ENCODE measurements around the gene AXIN2. TPM values are rescaled to one million over a fixed set of nuclear protein-coding genes. Genes with fewer than 3 reads are reported as not detected.

Gene AXIN2
- total RNA-seq, 4 donors from 2014 or later: 17.2 to 63.4 (median 49.3) TPM

GRCh38 chr17:65565559-65565958 lies 4.1 kb upstream of the AXIN2 start:
- H3K9me3 ChIP-seq: no peaks in the 10 kb centered on the region
- peaks cover 19 to 38% (median 27%) of the 10 kb centered on the region in 4 donors for H3K4me1 ChIP-seq
- no peak overlapping the region for H3K4me3 ChIP-seq
- no peaks in the 10 kb centered on the region for H3K36me3 ChIP-seq
- TF ChIP-seq POLR2AphosphoS5 (IDR thresholded peaks at IDR 0.05) (no peak), CTCF (IDR thresholded peaks at IDR 0.05) (no peak), EP300 (IDR thresholded peaks at IDR 0.05) (no peak), POLR2A (IDR thresholded peaks at IDR 0.05; ENCODE audit: low read depth) (no peak)
- intact Hi-C loops (cut with DNase I): loop anchor here (10.0 kb wide), 1 partner anchor 229 kb away; no protein-coding TSS in a partner anchor
- no peaks in the 10 kb centered on the region for H3K27me3 ChIP-seq
- H3K27ac ChIP-seq (replicated peaks in 1 of 4): peak overlapping the region in 3 of 4 donors; percentile 70 to 81 (median 79)
- no peak for DNase-seq (ENCODE audit: extremely low spot score)
- WGBS: 92% methylated on average over 4 of the region's 4 CpGs

GRCh38 chr17:65564793-65565192 lies 3.3 kb upstream of the AXIN2 start:
- intact Hi-C loops (cut with DNase I): loop anchor here (10.0 kb wide), 1 partner anchor 230 kb away; no protein-coding TSS in a partner anchor
- H3K4me3 ChIP-seq: no peak overlapping the region
- no peaks in the 10 kb centered on the region for H3K27me3 ChIP-seq
- no peak for DNase-seq (ENCODE audit: extremely low spot score)
- no peaks in the 10 kb centered on the region for H3K9me3 ChIP-seq
- H3K36me3 ChIP-seq: no peaks in the 10 kb centered on the region
- no peak for TF ChIP-seq POLR2A (IDR thresholded peaks at IDR 0.05; ENCODE audit: low read depth)
- TF ChIP-seq POLR2AphosphoS5 (IDR thresholded peaks at IDR 0.05): peak; percentile 22 to 72
- 21% methylated on average over 8 of the region's 8 CpGs for WGBS
- peaks cover 19 to 40% (median 27%) of the 10 kb centered on the region in 4 donors for H3K4me1 ChIP-seq
- H3K27ac ChIP-seq (replicated peaks in 1 of 4): peak overlapping the region in 3 of 4 donors; percentile 70 to 81 (median 79)

GRCh38 chr17:65562206-65562531 lies 721 bp upstream of the AXIN2 start:
- peaks cover 27 to 61% (median 28%) of the 10 kb centered on the region in 4 donors for H3K4me1 ChIP-seq
- no peak overlapping the region for H3K27ac ChIP-seq (replicated peaks in 1 of 4)
- H3K9me3 ChIP-seq: no peaks in the 10 kb centered on the region
- TF ChIP-seq POLR2A (IDR thresholded peaks at IDR 0.05; ENCODE audit: low read depth) (no peak), POLR2AphosphoS5 (IDR thresholded peaks at IDR 0.05) (no peak), CTCF (IDR thresholded peaks at IDR 0.05) (no peak), EP300 (IDR thresholded peaks at IDR 0.05) (no peak)
- H3K4me3 ChIP-seq: no peak overlapping the region
- H3K36me3 ChIP-seq: peaks cover 0 to 7% (median 0%) of the 10 kb centered on the region in 4 donors
- H3K27me3 ChIP-seq: no peaks in the 10 kb centered on the region
- WGBS: 53% methylated on average over 9 of the region's 9 CpGs
- no peak for DNase-seq (ENCODE audit: extremely low spot score)
- intact Hi-C loops (cut with DNase I): loop anchor here (10.0 kb wide), 1 partner anchor 233 kb away; no protein-coding TSS in a partner anchor

- intact Hi-C loops (cut with DNase I): loop anchor here (10.0 kb wide), 1 partner anchor 234 kb away; no protein-coding TSS in a partner anchor
- H3K27ac ChIP-seq (replicated peaks in 1 of 4): no peak overlapping the region
- no peaks in the 10 kb centered on the region for H3K9me3 ChIP-seq
- H3K4me3 ChIP-seq: no peak overlapping the region
- peaks cover 27 to 61% (median 33%) of the 10 kb centered on the region in 4 donors for H3K4me1 ChIP-seq
- peak; percentile 96 for DNase-seq (ENCODE audit: extremely low spot score)
- WGBS: no CpG with 5 or more reads among the region's 113 CpGs
- TF ChIP-seq POLR2AphosphoS5 (IDR thresholded peaks at IDR 0.05) (peak; percentile 77 to 88), POLR2A (IDR thresholded peaks at IDR 0.05; ENCODE audit: low read depth) (peak; percentile 66), CTCF (IDR thresholded peaks at IDR 0.05) (no peak), EP300 (IDR thresholded peaks at IDR 0.05) (no peak)
- peaks cover 0 to 7% (median 0%) of the 10 kb centered on the region in 4 donors for H3K36me3 ChIP-seq
- no peaks in the 10 kb centered on the region for H3K27me3 ChIP-seq
These were observed 608 bp downstream of the AXIN2 start for GRCh38 chr17:65560628-65561451.

Data from esophagus muscularis mucosa (tissue), 4 donors.